Measurements from ENCODE around the gene SMOC2. TPM values are rescaled to one million over a fixed set of nuclear protein-coding genes. Genes with fewer than 3 reads are reported as not detected.
"Not testable (repeated sequence)": the region's sequence is repeated elsewhere in the genome, so short reads cannot be mapped to it uniquely, and the experiment has no call there.

SMOC2 gene
- total RNA-seq, 1 donor: not detected

- H3K4me3 ChIP-seq (ENCODE audit: low read depth, low read length): no peak overlapping the region
- no peak for DNase-seq (ENCODE audit: low read depth)
- TF ChIP-seq CTCF (IDR thresholded peaks at IDR 0.05; ENCODE audit: insufficient read depth, low read depth, low read length): no peak
Measured at GRCh38 chr6:168571268-168571667, 130.3 kb downstream of the SMOC2 start.

GRCh38 chr6:168573276-168573835 lies 132.4 kb downstream of the SMOC2 start:
- not testable (repeated sequence) for DNase-seq (ENCODE audit: low read depth); H3K4me3 ChIP-seq (ENCODE audit: low read depth, low read length)

GRCh38 chr6:168574075-168574698 lies 133.2 kb downstream of the SMOC2 start:
- DNase-seq (ENCODE audit: low read depth): no peak
- no peak for TF ChIP-seq CTCF (IDR thresholded peaks at IDR 0.05; ENCODE audit: insufficient read depth, low read depth, low read length)
- no peak overlapping the region for H3K4me3 ChIP-seq (ENCODE audit: low read depth, low read length)

GRCh38 chr6:168574699-168575195 lies 133.8 kb downstream of the SMOC2 start:
- DNase-seq (ENCODE audit: low read depth): peak; percentile 1
- no peak for TF ChIP-seq CTCF (IDR thresholded peaks at IDR 0.05; ENCODE audit: insufficient read depth, low read depth, low read length)
- no peak overlapping the region for H3K4me3 ChIP-seq (ENCODE audit: low read depth, low read length)

- no peak overlapping the region for H3K4me3 ChIP-seq (ENCODE audit: low read depth, low read length)
- no peak for DNase-seq (ENCODE audit: low read depth)
- TF ChIP-seq CTCF (IDR thresholded peaks at IDR 0.05; ENCODE audit: insufficient read depth, low read depth, low read length): no peak
Measured at GRCh38 chr6:168575346-168576098, 134.5 kb downstream of the SMOC2 start.

GRCh38 chr6:168576388-168576787 lies 135.4 kb downstream of the SMOC2 start:
- no peak for DNase-seq (ENCODE audit: low read depth)
- no peak for TF ChIP-seq CTCF (IDR thresholded peaks at IDR 0.05; ENCODE audit: insufficient read depth, low read depth, low read length)
- H3K4me3 ChIP-seq (ENCODE audit: low read depth, low read length): no peak overlapping the region

GRCh38 chr6:168577496-168577895 lies 136.5 kb downstream of the SMOC2 start:
- no peak for DNase-seq (ENCODE audit: low read depth)
- no peak for TF ChIP-seq CTCF (IDR thresholded peaks at IDR 0.05; ENCODE audit: insufficient read depth, low read depth, low read length)
- no peak overlapping the region for H3K4me3 ChIP-seq (ENCODE audit: low read depth, low read length)

Data from fibroblast of villous mesenchyme (primary cell).